Hepatocyte (in vitro differentiated cells): ENCODE results near the gene CA12. TPM values are rescaled to one million over a fixed set of nuclear protein-coding genes. Genes with fewer than 3 reads are reported as not detected.

ENCODE experiments used
- DNase-seq: peaks from one replicate; pipeline ENCODE4 v3.0.0-alpha.2; 2016; ENCODE audit warnings: low spot score
- H2AFZ ChIP-seq: fragments of 200-600 bp; sonication (generic); 2 replicates; pipeline ENCODE4 v1.6.0; 2016; ENCODE audit warnings: antibody characterized with exemption, mild to moderate bottlenecking
- H3K27ac ChIP-seq: fragments of 200-600 bp; sonication (generic); 2 replicates; pipeline ENCODE4 v1.5.1; 2016; ENCODE audit warnings: mild to moderate bottlenecking
- H3K27me3 ChIP-seq: fragments of 200-600 bp; sonication (generic); 2 replicates; pipeline ENCODE4 v1.6.1; 2016
- H3K36me3 ChIP-seq: fragments of 200-600 bp; sonication (generic); replicated peaks from 2 replicates; pipeline ENCODE4 v1.5.1; 2016; ENCODE audit warnings: low read depth; ENCODE audit not compliant: insufficient read depth
- H3K4me1 ChIP-seq: fragments of 200-600 bp; sonication (generic); 2 replicates; pipeline ENCODE4 v1.5.1; 2016; ENCODE audit warnings: mild to moderate bottlenecking, moderate library complexity; ENCODE audit not compliant: insufficient read depth
- H3K4me2 ChIP-seq: fragments of 200-600 bp; sonication (generic); 2 replicates; pipeline ENCODE4 v1.6.0; 2016
- H3K4me3 ChIP-seq: fragments of 200-600 bp; sonication (generic); 2 replicates; pipeline ENCODE4 v1.5.1; 2016; ENCODE audit warnings: mild to moderate bottlenecking
- H3K79me2 ChIP-seq: fragments of 200-600 bp; sonication (generic); 2 replicates; pipeline ENCODE4 v1.6.0; 2017; ENCODE audit warnings: mild to moderate bottlenecking
- H3K9me2 ChIP-seq: fragments of 200-600 bp; sonication (generic); replicated peaks from 2 replicates; pipeline ENCODE4 v1.6.0; 2017; ENCODE audit warnings: mild to moderate bottlenecking; ENCODE audit not compliant: insufficient read depth
- H3K9me3 ChIP-seq: fragments of 200-600 bp; sonication (generic); 2 replicates; pipeline ENCODE4 v1.5.1; 2016; ENCODE audit warnings: low read depth, mild to moderate bottlenecking
- H4K20me1 ChIP-seq: fragments of 200-600 bp; sonication (generic); 2 replicates; pipeline ENCODE4 v1.6.0; 2016; ENCODE audit warnings: mild to moderate bottlenecking; ENCODE audit not compliant: insufficient read depth, poor library complexity, severe bottlenecking
- CTCF ChIP-seq: fragments of 200-600 bp; sonication (generic); IDR thresholded peaks from 2 replicates; pipeline ENCODE4 v1.5.1; 2016; ENCODE audit warnings: antibody characterized with exemption, mild to moderate bottlenecking; ENCODE audit not compliant: poor library complexity
- EZH2 ChIP-seq: fragments of 200-600 bp; sonication (generic); IDR thresholded peaks from 2 replicates; pipeline ENCODE4 v1.6.1; 2016; ENCODE audit warnings: antibody characterized with exemption, mild to moderate bottlenecking, borderline replicate concordance
- EZH2phosphoT487 ChIP-seq: fragments of 200-600 bp; sonication (generic); IDR thresholded peaks from one replicate; pipeline ENCODE4 v1.6.1; 2018; ENCODE audit warnings: antibody characterized with exemption, mild to moderate bottlenecking, low read depth, moderate library complexity; ENCODE audit not compliant: unreplicated experiment, severe bottlenecking
- WGBS: methylation state at CpG from one replicate; pipeline ENCODE4 v1.1.6; 2016; ENCODE audit warnings: low lambda C conversion rate; ENCODE audit errors: missing lambda C conversion rate; 5-methylcytosine and 5-hydroxymethylcytosine counted together
- polyA plus RNA-seq: library from polyadenylated mRNA; unstranded; fragments of >200 nt; fragmentation: Nextera tagmentation; extraction: Ambion mirVana; gene quantifications from 2 replicates; pipeline ENCODE4 v1.2.1, GENCODE V29; 2016
- total RNA-seq: library from RNA; depleted of rRNA; stranded (reverse); fragments of >200 nt; gene quantifications from 2 replicates; pipeline ENCODE4 v1.2.3, GENCODE V29; 2014

The CA12 gene
- total and polyA plus RNA-seq, 2 experiments from 2014 or later, result 13.8 to 16.6 TPM

GRCh38 chr15:63299943-63300575 lies 81.6 kb downstream of the CA12 start:
- Histone ChIP-seq H4K20me1 (no peaks in the 10 kb centered on the region), H3K4me2 (no peak overlapping the region), H3K27me3 (no peaks in the 10 kb centered on the region), H3K4me3 (no peak overlapping the region), H2AFZ (no peak overlapping the region), H3K27ac (no peak overlapping the region), H3K9me2 (no peaks in the 10 kb centered on the region), H3K4me1 (no peaks in the 10 kb centered on the region), H3K9me3 (no peaks in the 10 kb centered on the region), H3K36me3 (no peaks in the 10 kb centered on the region), H3K79me2 (peaks cover 3% of the 10 kb centered on the region)
- no peak for DNase-seq
- WGBS, result 92% methylated on average over 7 of the region's 7 CpGs
- TF ChIP-seq CTCF, result no peak
- TF ChIP-seq EZH2phosphoT487, result no peak

GRCh38 chr15:63296195-63296594 lies 85.5 kb downstream of the CA12 start:
- Histone ChIP-seq H3K36me3 (no peaks in the 10 kb centered on the region), H3K9me3 (no peaks in the 10 kb centered on the region), H2AFZ (no peak overlapping the region), H3K4me3 (no peak overlapping the region), H3K27me3 (no peaks in the 10 kb centered on the region), H3K9me2 (no peaks in the 10 kb centered on the region), H4K20me1 (no peaks in the 10 kb centered on the region), H3K4me1 (no peaks in the 10 kb centered on the region), H3K79me2 (peaks cover 3% of the 10 kb centered on the region), H3K4me2 (no peak overlapping the region), H3K27ac (no peak overlapping the region)
- peak; percentile 15 for DNase-seq
- no peak for TF ChIP-seq CTCF
- no peak for TF ChIP-seq EZH2
- TF ChIP-seq EZH2phosphoT487, result no peak
- WGBS, result 84% methylated on average over 6 of the region's 6 CpGs

- H3K27ac ChIP-seq, result no peak overlapping the region
- no peaks in the 10 kb centered on the region for H3K36me3 ChIP-seq
- no peak overlapping the region for H3K4me2 ChIP-seq
- no peaks in the 10 kb centered on the region for H3K9me2 ChIP-seq
- no peaks in the 10 kb centered on the region for H4K20me1 ChIP-seq
- DNase-seq, result no peak
- peaks cover 3% of the 10 kb centered on the region for H3K79me2 ChIP-seq
- TF ChIP-seq EZH2 (no peak), EZH2phosphoT487 (no peak), CTCF (no peak)
- no peaks in the 10 kb centered on the region for H3K4me1 ChIP-seq
- no peak overlapping the region for H3K4me3 ChIP-seq
- H3K27me3 ChIP-seq, result no peaks in the 10 kb centered on the region
- no peak overlapping the region for H2AFZ ChIP-seq
- no peaks in the 10 kb centered on the region for H3K9me3 ChIP-seq
Observed at GRCh38 chr15:63295341-63295740, 86.3 kb downstream of the CA12 start.

GRCh38 chr15:63294359-63294758 lies 87.3 kb downstream of the CA12 start:
- Histone ChIP-seq H2AFZ (no peak overlapping the region), H3K4me1 (no peaks in the 10 kb centered on the region), H3K4me3 (no peak overlapping the region), H3K27me3 (no peaks in the 10 kb centered on the region), H3K4me2 (no peak overlapping the region), H3K27ac (no peak overlapping the region), H4K20me1 (no peaks in the 10 kb centered on the region), H3K36me3 (no peaks in the 10 kb centered on the region), H3K9me2 (no peaks in the 10 kb centered on the region), H3K9me3 (no peaks in the 10 kb centered on the region), H3K79me2 (peaks cover 3% of the 10 kb centered on the region)
- TF ChIP-seq CTCF, result no peak
- TF ChIP-seq EZH2phosphoT487, result no peak
- TF ChIP-seq EZH2, result no peak
- no peak for DNase-seq
- 92% methylated on average over 3 of the region's 3 CpGs for WGBS
